ENCODE data around the gene MAN1A1.

MAN1A1 gene

GRCh38 chr6:119205911-119206618, 143.5 kb downstream of the MAN1A1 start:
- DNase-seq (ENCODE audit: low read depth) = no peak
- no peak overlapping the region for H3K4me3 ChIP-seq (ENCODE audit: low read length)
- TF ChIP-seq CTCF (IDR thresholded peaks at IDR 0.05; ENCODE audit: insufficient read depth, low read depth, low read length, missing control alignments) = no peak

GRCh38 chr6:119204719-119205118, 144.8 kb downstream of the MAN1A1 start:
- H3K4me3 ChIP-seq (ENCODE audit: low read length) = no peak overlapping the region
- TF ChIP-seq CTCF (IDR thresholded peaks at IDR 0.05; ENCODE audit: insufficient read depth, low read depth, low read length, missing control alignments) = no peak
- DNase-seq (ENCODE audit: low read depth) = no peak

- TF ChIP-seq CTCF (IDR thresholded peaks at IDR 0.05; ENCODE audit: insufficient read depth, low read depth, low read length, missing control alignments) = no peak
- no peak for DNase-seq (ENCODE audit: low read depth)
Observed at GRCh38 chr6:119201480-119201879, 148.1 kb downstream of the MAN1A1 start.

GRCh38 chr6:119200512-119201175, 148.9 kb downstream of the MAN1A1 start:
- no peak for DNase-seq (ENCODE audit: low read depth)
- no peak for TF ChIP-seq CTCF (IDR thresholded peaks at IDR 0.05; ENCODE audit: insufficient read depth, low read depth, low read length, missing control alignments)
- no peak overlapping the region for H3K4me3 ChIP-seq (ENCODE audit: low read length)

More at GRCh38 chr6:119201480-119201879, 148.1 kb downstream of the MAN1A1 start:
- H3K4me3 ChIP-seq (ENCODE audit: low read length) = no peak overlapping the region

- no peak for DNase-seq (ENCODE audit: low read depth)
- TF ChIP-seq CTCF (IDR thresholded peaks at IDR 0.05; ENCODE audit: insufficient read depth, low read depth, low read length, missing control alignments) = no peak
- H3K4me3 ChIP-seq (ENCODE audit: low read length) = no peak overlapping the region
Observed at GRCh38 chr6:119197271-119197670, 152.3 kb downstream of the MAN1A1 start.

- no peak for TF ChIP-seq CTCF (IDR thresholded peaks at IDR 0.05; ENCODE audit: insufficient read depth, low read depth, low read length, missing control alignments)
- no peak for DNase-seq (ENCODE audit: low read depth)
- no peak overlapping the region for H3K4me3 ChIP-seq (ENCODE audit: low read length)
Observed at GRCh38 chr6:119196715-119197114, 152.8 kb downstream of the MAN1A1 start.
